HepG2 (cell line): ENCODE results near the gene PARD3. TPM values are rescaled to one million over a fixed set of nuclear protein-coding genes. Genes with fewer than 3 reads are reported as not detected.

Experiments used
- ATAD3A ChIP-seq: sonication (generic); formaldehyde crosslinking; IDR thresholded peaks from 2 replicates; pipeline ENCODE4 v1.4.0; 2020; ENCODE audit warnings: missing genetic modification reagents
- BCL6 ChIP-seq: IDR thresholded peaks from 2 replicates; pipeline ENCODE4 v1.6.1; 2016; ENCODE audit warnings: missing genetic modification reagents, missing compliant biosample characterization
- CEBPG ChIP-seq: IDR thresholded peaks from 2 replicates; pipeline ENCODE4 v1.6.1; 2016
- FOXC1 ChIP-seq: sonication (generic); formaldehyde crosslinking; IDR thresholded peaks from 2 replicates; pipeline ENCODE4 v1.8.0; 2022; ENCODE audit warnings: mild to moderate bottlenecking, missing genetic modification reagents, borderline replicate concordance
- GABPA ChIP-seq, 2 experiments: IDR thresholded peaks; 2 replicates each; pipeline ENCODE4 v1.6.1; 2011 to 2016; ENCODE audit warnings: low read depth in 2 of 2, low read length in 1 of 2, missing biosample characterization in 1 of 2, missing genetic modification characterization in 1 of 2
- GTF3A ChIP-seq: sonication (generic); formaldehyde crosslinking; conservative IDR thresholded peaks from 2 replicates; pipeline ENCODE4 v1.4.0; 2020; ENCODE audit warnings: mild to moderate bottlenecking, missing genetic modification reagents
- HNRNPH1 ChIP-seq: fragments of 200-400 bp; formaldehyde crosslinking; optimal IDR thresholded peaks from 2 replicates; pipeline ENCODE3; 2017; ENCODE audit warnings: mild to moderate bottlenecking, low read depth, low read length
- KAT7 ChIP-seq: IDR thresholded peaks from 2 replicates; pipeline ENCODE4 v1.6.1; 2018; ENCODE audit warnings: borderline replicate concordance, missing compliant biosample characterization
- MEIS1 ChIP-seq: sonication (generic); formaldehyde crosslinking; IDR thresholded peaks from 2 replicates; pipeline ENCODE4 v1.9.0; 2021; ENCODE audit warnings: mild to moderate bottlenecking, missing genetic modification reagents, moderate library complexity, borderline replicate concordance
- MIER2 ChIP-seq: IDR thresholded peaks from 2 replicates; pipeline ENCODE4 v1.6.1; 2016; ENCODE audit warnings: missing biosample characterization, missing genetic modification reagents
- POLR2G ChIP-seq: fragments of 200-400 bp; formaldehyde crosslinking; IDR thresholded peaks from 2 replicates; pipeline ENCODE4 v1.6.1; 2018; ENCODE audit warnings: mild to moderate bottlenecking, low read depth, low read length, moderate library complexity
- TRAFD1 ChIP-seq: sonication (generic); formaldehyde crosslinking; IDR thresholded peaks from 2 replicates; pipeline ENCODE4 v1.5.1; 2020; ENCODE audit warnings: missing genetic modification reagents, mild to moderate bottlenecking, borderline replicate concordance
- XRCC5 ChIP-seq: fragments of 200-400 bp; formaldehyde crosslinking; optimal IDR thresholded peaks from 2 replicates; pipeline ENCODE3; 2017; ENCODE audit warnings: mild to moderate bottlenecking, low read length
- ZNF180 ChIP-seq: sonication (generic); formaldehyde crosslinking; IDR thresholded peaks from 2 replicates; pipeline ENCODE4 v1.4.0; 2020; ENCODE audit warnings: low read depth, missing genetic modification reagents, borderline replicate concordance
- ZNF564 ChIP-seq: sonication (generic); formaldehyde crosslinking; IDR thresholded peaks from 2 replicates; pipeline ENCODE4 v1.8.1; 2023; ENCODE audit warnings: mild to moderate bottlenecking, missing genetic modification reagents
- ZSCAN22 ChIP-seq: sonication (generic); formaldehyde crosslinking; IDR thresholded peaks from 2 replicates; pipeline ENCODE4 v1.4.0; 2020; ENCODE audit warnings: mild to moderate bottlenecking, missing genetic modification reagents
- polyA plus RNA-seq, 8 experiments: library from polyadenylated mRNA; depleted of rRNA in 3 of 8; stranded (reverse) in 7 of 8; unstranded in 1 of 8; fragments of >200 nt; fragmentation: Illumina TruSeq in 4 of 8; extraction: Trizol in 4 of 8; gene quantifications; 2 replicates each; pipeline versions ENCODE4 v1.2.1 to v1.2.3, GENCODE V29; 2011 to 2016; ENCODE audit warnings: low read depth in 4 of 8, missing spikeins in 1 of 8, mixed read lengths in 1 of 8; ENCODE audit not compliant: insufficient read depth in 1 of 8
- total RNA-seq, 5 experiments: library from RNA; depleted of rRNA; stranded (reverse); fragments of >200 nt; fragmentation: Illumina TruSeq; extraction: Trizol; gene quantifications; 2 replicates each; pipeline ENCODE4 v1.2.3, GENCODE V29; 2016; ENCODE audit warnings: low read depth in 1 of 5
- TF ChIP-seq, protein P1 (sequence below): sonication (generic); formaldehyde crosslinking; conservative IDR thresholded peaks from 2 replicates; pipeline ENCODE4 v1.4.0; 2020; ENCODE audit warnings: mild to moderate bottlenecking, missing genetic modification reagents, moderate library complexity
- TF ChIP-seq, protein P2 (sequence below): sonication (generic); formaldehyde crosslinking; IDR thresholded peaks from 2 replicates; pipeline ENCODE4 v1.4.0; 2020; ENCODE audit warnings: missing genetic modification reagents
- TF ChIP-seq, protein P3 (sequence below): sonication (generic); formaldehyde crosslinking; IDR thresholded peaks from 2 replicates; pipeline ENCODE4 v1.5.1; 2020; ENCODE audit warnings: mild to moderate bottlenecking, missing genetic modification reagents, moderate library complexity

PARD3 gene
- total and polyA plus RNA-seq, 2 of the 13 experiments (the other 11 are each of a cell fraction or from before 2014, with no cell fraction given) = 40.9 to 60.0 TPM

- no peak for TF ChIP-seq BCL6 (CRISPR knock-in tag)
- no peak for TF ChIP-seq TRAFD1 (CRISPR knock-in tag)
- no peak for TF ChIP-seq POLR2G
- TF ChIP-seq, protein P1, sequence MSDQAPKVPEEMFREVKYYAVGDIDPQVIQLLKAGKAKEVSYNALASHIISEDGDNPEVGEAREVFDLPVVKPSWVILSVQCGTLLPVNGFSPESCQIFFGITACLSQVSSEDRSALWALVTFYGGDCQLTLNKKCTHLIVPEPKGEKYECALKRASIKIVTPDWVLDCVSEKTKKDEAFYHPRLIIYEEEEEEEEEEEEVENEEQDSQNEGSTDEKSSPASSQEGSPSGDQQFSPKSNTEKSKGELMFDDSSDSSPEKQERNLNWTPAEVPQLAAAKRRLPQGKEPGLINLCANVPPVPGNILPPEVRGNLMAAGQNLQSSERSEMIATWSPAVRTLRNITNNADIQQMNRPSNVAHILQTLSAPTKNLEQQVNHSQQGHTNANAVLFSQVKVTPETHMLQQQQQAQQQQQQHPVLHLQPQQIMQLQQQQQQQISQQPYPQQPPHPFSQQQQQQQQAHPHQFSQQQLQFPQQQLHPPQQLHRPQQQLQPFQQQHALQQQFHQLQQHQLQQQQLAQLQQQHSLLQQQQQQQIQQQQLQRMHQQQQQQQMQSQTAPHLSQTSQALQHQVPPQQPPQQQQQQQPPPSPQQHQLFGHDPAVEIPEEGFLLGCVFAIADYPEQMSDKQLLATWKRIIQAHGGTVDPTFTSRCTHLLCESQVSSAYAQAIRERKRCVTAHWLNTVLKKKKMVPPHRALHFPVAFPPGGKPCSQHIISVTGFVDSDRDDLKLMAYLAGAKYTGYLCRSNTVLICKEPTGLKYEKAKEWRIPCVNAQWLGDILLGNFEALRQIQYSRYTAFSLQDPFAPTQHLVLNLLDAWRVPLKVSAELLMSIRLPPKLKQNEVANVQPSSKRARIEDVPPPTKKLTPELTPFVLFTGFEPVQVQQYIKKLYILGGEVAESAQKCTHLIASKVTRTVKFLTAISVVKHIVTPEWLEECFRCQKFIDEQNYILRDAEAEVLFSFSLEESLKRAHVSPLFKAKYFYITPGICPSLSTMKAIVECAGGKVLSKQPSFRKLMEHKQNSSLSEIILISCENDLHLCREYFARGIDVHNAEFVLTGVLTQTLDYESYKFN (CRISPR knock-in tag) = peak; percentile 59; the same call in 1 of the 2 replicates
- TF ChIP-seq ZSCAN22 (CRISPR knock-in tag) = no peak
- TF ChIP-seq MIER2 (CRISPR knock-in tag) = 0 out of 2 replicates have a peak, but pooled peaks have one; percentile 27
- peak; percentile 74; the same call in 1 of the 2 replicates for TF ChIP-seq MEIS1 (CRISPR knock-in tag)
- TF ChIP-seq GTF3A (CRISPR knock-in tag) = no peak
- peak; percentile 49; the same call in 1 of the 2 replicates for TF ChIP-seq CEBPG (CRISPR knock-in tag)
- no peak for TF ChIP-seq GABPA (IDR thresholded peaks at IDR 0.05; ENCODE audit: low read depth, low read length)
- TF ChIP-seq GABPA (CRISPR knock-in tag; IDR thresholded peaks at IDR 0.05; ENCODE audit: low read depth) = no peak
- no peak for TF ChIP-seq ZNF180 (CRISPR knock-in tag)
- TF ChIP-seq XRCC5 = no peak
- TF ChIP-seq, protein P2, sequence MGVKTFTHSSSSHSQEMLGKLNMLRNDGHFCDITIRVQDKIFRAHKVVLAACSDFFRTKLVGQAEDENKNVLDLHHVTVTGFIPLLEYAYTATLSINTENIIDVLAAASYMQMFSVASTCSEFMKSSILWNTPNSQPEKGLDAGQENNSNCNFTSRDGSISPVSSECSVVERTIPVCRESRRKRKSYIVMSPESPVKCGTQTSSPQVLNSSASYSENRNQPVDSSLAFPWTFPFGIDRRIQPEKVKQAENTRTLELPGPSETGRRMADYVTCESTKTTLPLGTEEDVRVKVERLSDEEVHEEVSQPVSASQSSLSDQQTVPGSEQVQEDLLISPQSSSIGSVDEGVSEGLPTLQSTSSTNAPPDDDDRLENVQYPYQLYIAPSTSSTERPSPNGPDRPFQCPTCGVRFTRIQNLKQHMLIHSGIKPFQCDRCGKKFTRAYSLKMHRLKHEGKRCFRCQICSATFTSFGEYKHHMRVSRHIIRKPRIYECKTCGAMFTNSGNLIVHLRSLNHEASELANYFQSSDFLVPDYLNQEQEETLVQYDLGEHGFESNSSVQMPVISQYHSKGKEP (CRISPR knock-in tag) = no peak
- TF ChIP-seq KAT7 (CRISPR knock-in tag) = no peak
- TF ChIP-seq ATAD3A (CRISPR knock-in tag) = no peak
- no peak for TF ChIP-seq ZNF564 (CRISPR knock-in tag)
- TF ChIP-seq, protein P3, sequence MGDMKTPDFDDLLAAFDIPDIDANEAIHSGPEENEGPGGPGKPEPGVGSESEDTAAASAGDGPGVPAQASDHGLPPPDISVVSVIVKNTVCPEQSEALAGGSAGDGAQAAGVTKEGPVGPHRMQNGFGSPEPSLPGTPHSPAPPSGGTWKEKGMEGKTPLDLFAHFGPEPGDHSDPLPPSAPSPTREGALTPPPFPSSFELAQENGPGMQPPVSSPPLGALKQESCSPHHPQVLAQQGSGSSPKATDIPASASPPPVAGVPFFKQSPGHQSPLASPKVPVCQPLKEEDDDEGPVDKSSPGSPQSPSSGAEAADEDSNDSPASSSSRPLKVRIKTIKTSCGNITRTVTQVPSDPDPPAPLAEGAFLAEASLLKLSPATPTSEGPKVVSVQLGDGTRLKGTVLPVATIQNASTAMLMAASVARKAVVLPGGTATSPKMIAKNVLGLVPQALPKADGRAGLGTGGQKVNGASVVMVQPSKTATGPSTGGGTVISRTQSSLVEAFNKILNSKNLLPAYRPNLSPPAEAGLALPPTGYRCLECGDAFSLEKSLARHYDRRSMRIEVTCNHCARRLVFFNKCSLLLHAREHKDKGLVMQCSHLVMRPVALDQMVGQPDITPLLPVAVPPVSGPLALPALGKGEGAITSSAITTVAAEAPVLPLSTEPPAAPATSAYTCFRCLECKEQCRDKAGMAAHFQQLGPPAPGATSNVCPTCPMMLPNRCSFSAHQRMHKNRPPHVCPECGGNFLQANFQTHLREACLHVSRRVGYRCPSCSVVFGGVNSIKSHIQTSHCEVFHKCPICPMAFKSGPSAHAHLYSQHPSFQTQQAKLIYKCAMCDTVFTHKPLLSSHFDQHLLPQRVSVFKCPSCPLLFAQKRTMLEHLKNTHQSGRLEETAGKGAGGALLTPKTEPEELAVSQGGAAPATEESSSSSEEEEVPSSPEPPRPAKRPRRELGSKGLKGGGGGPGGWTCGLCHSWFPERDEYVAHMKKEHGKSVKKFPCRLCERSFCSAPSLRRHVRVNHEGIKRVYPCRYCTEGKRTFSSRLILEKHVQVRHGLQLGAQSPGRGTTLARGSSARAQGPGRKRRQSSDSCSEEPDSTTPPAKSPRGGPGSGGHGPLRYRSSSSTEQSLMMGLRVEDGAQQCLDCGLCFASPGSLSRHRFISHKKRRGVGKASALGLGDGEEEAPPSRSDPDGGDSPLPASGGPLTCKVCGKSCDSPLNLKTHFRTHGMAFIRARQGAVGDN (CRISPR knock-in tag) = peak; percentile 30; the same call in 1 of the 2 replicates
- TF ChIP-seq FOXC1 (CRISPR knock-in tag) = no peak
- no peak for TF ChIP-seq HNRNPH1
These were observed 335.4 kb downstream of the PARD3 start (continued) for GRCh38 chr10:34479520-34480179.
